Common myeloid progenitor, CD34-positive (primary cell): ENCODE results near the gene STARD13.

Experiments
- CTCF ChIA-PET: fragments of 350-600 bp; sonication (Branson Sonifier 250); formaldehyde crosslinking; loops from one replicate; lab custom pipeline; 2021; ENCODE audit warnings: antibody characterized with exemption; lab: Charles Lee
- POLR2A ChIA-PET: fragments of 350-600 bp; sonication (Branson Sonifier 250); formaldehyde crosslinking; loops from one replicate; lab custom pipeline; 2021; ENCODE audit warnings: antibody characterized with exemption; lab: Charles Lee
- DNase-seq, 3 donors: peaks; one replicate each; pipeline versions ENCODE4 v3.0.0 to v3.0.0-alpha.2; 2013
- H3K27ac ChIP-seq, 2 experiments: 1 replicate in 1 of 2; 2 replicates in 1 of 2; pipeline ENCODE4 v1.7.0; 2013; ENCODE audit warnings: inconsistent platforms in 2 of 2, low read length in 2 of 2, mild to moderate bottlenecking in 2 of 2, low read depth in 1 of 2, moderate library complexity in 1 of 2; ENCODE audit not compliant: severe bottlenecking in 2 of 2, insufficient read depth in 1 of 2, poor library complexity in 1 of 2
- H3K27me3 ChIP-seq, 5 experiments: replicated peaks in 2 of 5; 1 replicate in 3 of 5; 2 replicates in 2 of 5; pipeline versions ENCODE4 v1.6.1 to v1.7.0; 2013; ENCODE audit warnings: low read length in 4 of 5, mild to moderate bottlenecking in 2 of 5, moderate library complexity in 2 of 5, inconsistent platforms in 1 of 5; ENCODE audit not compliant: insufficient read depth in 5 of 5, control insufficient read depth in 4 of 5
- H3K36me3 ChIP-seq, 4 experiments: 1 replicate in 2 of 4; 2 replicates in 2 of 4; pipeline versions ENCODE4 v1.6.1 to v1.7.0; 2013; ENCODE audit warnings: low read length in 3 of 4, control low read depth in 1 of 4, mild to moderate bottlenecking in 1 of 4; ENCODE audit not compliant: control insufficient read depth in 4 of 4, insufficient read depth in 4 of 4
- H3K4me1 ChIP-seq, 4 experiments: 1 replicate in 3 of 4; 2 replicates in 1 of 4; pipeline versions ENCODE4 v1.6.1 to v1.7.1; 2013; ENCODE audit warnings: low read length in 3 of 4, mild to moderate bottlenecking in 3 of 4, control low read depth in 1 of 4, inconsistent platforms in 1 of 4, moderate library complexity in 1 of 4; ENCODE audit not compliant: control insufficient read depth in 4 of 4, insufficient read depth in 4 of 4; ENCODE audit errors: control extremely low read depth in 1 of 4
- H3K4me3 ChIP-seq, 7 experiments: 1 replicate in 4 of 7; 2 replicates in 3 of 7; pipeline versions ENCODE4 v1.5.1 to v1.7.0; 2013; ENCODE audit warnings: mild to moderate bottlenecking in 7 of 7, low read length in 6 of 7, moderate library complexity in 6 of 7, inconsistent platforms in 2 of 7, low read depth in 2 of 7, control low read depth in 1 of 7; ENCODE audit not compliant: insufficient read depth in 4 of 7, control insufficient read depth in 1 of 7; ENCODE audit errors: extremely low read depth in 1 of 7
- H3K9me3 ChIP-seq, 5 experiments: 1 replicate in 4 of 5; 2 replicates in 1 of 5; pipeline versions ENCODE4 v1.6.1 to v1.7.1; 2013; ENCODE audit warnings: low read length in 4 of 5, mild to moderate bottlenecking in 2 of 5, inconsistent platforms in 1 of 5, low read depth in 1 of 5, moderate library complexity in 1 of 5; ENCODE audit not compliant: control insufficient read depth in 4 of 5, insufficient read depth in 2 of 5; ENCODE audit errors: control extremely low read depth in 1 of 5
- WGBS: methylation state at CpG from one replicate; pipeline ENCODE4 v1.1.5; 2013; ENCODE audit not compliant: insufficient coverage; 5-methylcytosine and 5-hydroxymethylcytosine counted together

The STARD13 gene

DNA sequence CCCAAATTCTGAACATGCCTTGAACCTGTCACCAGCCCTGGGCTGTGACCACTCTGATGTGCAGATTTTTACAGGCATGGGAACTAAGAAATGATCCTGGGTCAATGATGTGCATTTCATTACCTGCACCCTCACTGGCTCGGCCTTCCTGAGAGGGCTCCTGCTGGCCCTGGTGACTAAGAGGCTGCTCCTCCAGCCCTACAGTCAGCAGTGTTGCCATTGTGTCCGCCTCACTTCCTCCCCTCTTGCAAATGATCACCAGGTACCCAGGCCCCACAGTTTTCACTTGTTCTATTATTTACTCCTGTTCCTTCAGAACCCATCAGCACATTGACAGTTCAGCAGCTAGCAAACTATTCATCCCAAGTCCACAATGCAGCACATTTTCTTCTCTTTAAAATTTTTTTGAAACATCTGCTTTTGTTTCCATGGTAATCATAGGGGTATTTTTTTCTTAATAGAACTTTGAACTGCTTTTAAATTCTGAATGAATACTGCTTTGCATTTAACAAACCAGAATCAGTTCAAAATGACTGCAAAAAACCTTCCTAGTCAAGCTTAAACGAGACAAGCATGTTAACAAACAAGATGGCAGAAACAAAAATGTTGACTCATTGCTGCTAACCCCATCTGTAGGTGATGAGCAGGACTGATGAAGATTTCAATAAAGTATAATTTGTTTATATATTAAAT is 29.3 kb downstream of the STARD13 start:
- 94% methylated on average over 2 of the region's 3 CpGs for WGBS
- no peak for DNase-seq
- Histone ChIP-seq H3K4me1 (peaks cover 0 to 2% (median under 1%) of the 10 kb centered on the region in 4 experiments), H3K27ac (no peak overlapping the region), H3K27me3 (no peaks in the 10 kb centered on the region), H3K9me3 (no peaks in the 10 kb centered on the region), H3K4me3 (no peak overlapping the region), H3K36me3 (no peaks in the 10 kb centered on the region)
- ChIA-PET POLR2A (no interaction called here), CTCF (no interaction called here)

DNA sequence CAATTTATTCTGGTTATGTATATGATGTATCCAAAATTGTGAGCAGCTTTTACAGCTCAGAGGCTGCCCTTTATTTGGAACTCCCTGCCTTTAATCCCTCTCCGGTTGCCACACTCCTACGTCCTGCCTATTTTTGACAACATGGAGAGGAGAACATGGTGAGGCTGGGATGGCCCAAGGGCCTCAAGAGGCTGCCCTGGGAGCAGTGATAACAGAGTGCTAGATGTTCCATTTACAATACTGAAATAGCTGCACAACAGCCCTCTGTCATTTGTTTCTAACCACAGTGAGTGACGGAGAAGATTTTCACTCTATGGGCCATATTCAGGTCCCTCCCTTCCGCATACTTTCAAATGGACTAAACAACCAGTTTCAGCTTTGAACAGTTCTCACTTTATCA is 33.4 kb downstream of the STARD13 start:
- ChIA-PET CTCF (interaction anchor here (0.6 kb wide), 1 partner anchor 26 kb away, joined by 3 read pairs; no protein-coding TSS in a partner anchor), POLR2A (no interaction called here)
- H3K36me3 ChIP-seq, result no peaks in the 10 kb centered on the region
- no peak overlapping the region for H3K4me3 ChIP-seq
- peaks cover 0 to 9% (median 4%) of the 10 kb centered on the region in 4 experiments for H3K4me1 ChIP-seq
- H3K9me3 ChIP-seq, result no peaks in the 10 kb centered on the region
- WGBS, result 88% methylated on average over 4 of the region's 4 CpGs
- H3K27me3 ChIP-seq, result no peaks in the 10 kb centered on the region
- no peak overlapping the region for H3K27ac ChIP-seq
- no peak for DNase-seq

DNA sequence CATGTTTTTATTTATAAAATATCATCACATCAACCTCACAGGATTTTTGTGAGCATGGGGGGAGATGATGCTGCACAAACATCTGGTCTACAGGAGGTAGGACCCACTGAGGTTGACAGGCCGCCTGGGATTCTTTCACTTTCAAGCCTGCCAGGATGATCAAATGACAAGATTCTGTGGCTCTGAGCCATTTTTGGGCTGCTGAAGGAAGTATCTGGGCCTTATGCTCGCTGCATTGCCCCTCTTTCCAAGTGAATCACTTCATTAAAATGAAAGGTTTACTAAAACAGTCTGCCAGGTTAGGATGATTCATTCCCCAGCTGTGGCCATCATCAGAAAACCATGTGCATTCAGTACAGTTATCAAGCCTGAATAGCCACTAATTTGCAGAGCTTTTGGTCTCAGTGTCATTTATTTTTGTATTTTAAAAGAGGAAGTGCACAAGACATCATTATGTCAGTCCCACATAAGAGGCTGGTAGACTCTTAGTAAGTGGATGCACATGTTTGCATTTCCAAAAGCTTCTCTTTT is 34.4 kb downstream of the STARD13 start:
- POLR2A ChIA-PET, result no interaction called here
- no peaks in the 10 kb centered on the region for H3K9me3 ChIP-seq
- H3K4me3 ChIP-seq, result no peak overlapping the region
- no peak overlapping the region for H3K27ac ChIP-seq
- peaks cover 0 to 9% (median 4%) of the 10 kb centered on the region in 4 experiments for H3K4me1 ChIP-seq
- no peaks in the 10 kb centered on the region for H3K27me3 ChIP-seq
- CTCF ChIA-PET, result no interaction called here
- WGBS, result 56% methylated on average over 2 of the region's 2 CpGs
- H3K36me3 ChIP-seq, result no peaks in the 10 kb centered on the region
- DNase-seq, result peak; percentile 10 to 80 (median 66)

DNA sequence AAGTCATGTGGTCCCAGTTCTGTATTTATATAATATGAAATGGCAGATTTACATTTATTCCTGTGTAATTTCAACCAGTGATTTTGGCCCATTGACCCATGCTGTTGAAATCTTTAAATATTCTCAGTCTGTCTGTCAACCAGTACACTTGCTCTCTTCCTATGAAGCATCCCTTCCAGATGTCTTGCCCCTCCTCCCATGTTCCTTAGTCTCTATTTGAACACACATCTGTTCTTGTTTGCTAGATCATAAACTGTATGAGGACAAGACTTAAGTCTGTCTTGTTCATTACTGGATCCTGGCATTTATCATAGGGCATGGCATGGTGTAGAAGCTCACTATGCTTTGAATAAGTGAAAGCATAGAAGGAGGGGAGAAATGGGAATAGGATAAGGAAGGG is 34.9 kb downstream of the STARD13 start:
- H3K27ac ChIP-seq, result no peak overlapping the region
- H3K27me3 ChIP-seq, result no peaks in the 10 kb centered on the region
- no peak overlapping the region for H3K4me3 ChIP-seq
- DNase-seq, result no peak
- peaks cover 0 to 9% (median 4%) of the 10 kb centered on the region in 4 experiments for H3K4me1 ChIP-seq
- ChIA-PET CTCF (no interaction called here), POLR2A (no interaction called here)
- no peaks in the 10 kb centered on the region for H3K36me3 ChIP-seq
- H3K9me3 ChIP-seq, result no peaks in the 10 kb centered on the region

DNA sequence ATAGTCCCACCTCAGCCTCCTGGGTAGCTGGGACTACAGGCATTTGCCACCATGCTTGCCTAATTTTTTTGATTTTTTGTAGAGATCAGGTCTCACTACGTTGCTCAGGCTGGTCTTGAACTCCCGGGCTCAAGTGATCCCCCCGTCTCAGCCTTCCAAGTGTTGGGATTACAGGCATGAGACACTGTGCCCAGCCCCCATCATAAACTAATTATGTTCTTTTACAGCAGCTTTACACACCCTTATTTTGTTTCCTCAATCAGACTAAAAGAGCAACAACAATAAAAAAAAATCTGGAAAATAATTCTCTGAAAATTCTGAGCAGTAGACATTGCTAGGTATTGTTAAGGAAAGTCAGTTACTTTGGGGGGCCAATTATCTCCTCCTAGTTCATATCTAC is 35.7 kb downstream of the STARD13 start:
- peaks cover 0 to 9% (median 4%) of the 10 kb centered on the region in 4 experiments for H3K4me1 ChIP-seq
- no peak overlapping the region for H3K4me3 ChIP-seq
- CTCF ChIA-PET, result no interaction called here
- H3K27ac ChIP-seq, result no peak overlapping the region
- POLR2A ChIA-PET, result no interaction called here
- WGBS, result 67% methylated on average over 3 of the region's 3 CpGs
- no peaks in the 10 kb centered on the region for H3K36me3 ChIP-seq
- no peak for DNase-seq
- H3K9me3 ChIP-seq, result no peaks in the 10 kb centered on the region
- H3K27me3 ChIP-seq, result no peaks in the 10 kb centered on the region

DNA sequence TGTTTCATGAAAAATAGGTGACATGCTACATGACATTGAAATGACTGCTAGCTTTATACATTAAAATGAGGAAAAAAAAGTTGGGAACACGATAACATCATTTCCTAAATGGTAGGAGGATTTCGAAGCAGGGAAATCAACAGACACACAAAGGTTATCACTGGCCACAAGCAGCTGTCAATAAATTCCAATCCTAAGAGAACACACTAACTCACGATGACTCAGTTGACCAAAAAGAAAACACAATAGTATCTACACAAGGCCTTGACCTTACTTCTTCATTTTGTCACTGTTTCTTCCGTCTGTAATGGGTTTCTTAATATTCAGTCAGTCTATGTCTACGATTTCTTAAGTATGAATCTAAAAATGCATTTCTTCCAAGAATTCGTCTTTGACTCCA is 36.5 kb downstream of the STARD13 start:
- CTCF ChIA-PET, result interaction anchor here (1.2 kb wide), 1 partner anchor 19 kb away, joined by 3 read pairs; no protein-coding TSS in a partner anchor
- POLR2A ChIA-PET, result no interaction called here
- H3K27me3 ChIP-seq, result no peaks in the 10 kb centered on the region
- H3K9me3 ChIP-seq, result no peaks in the 10 kb centered on the region
- H3K27ac ChIP-seq, result no peak overlapping the region
- peaks cover 0 to 9% (median 4%) of the 10 kb centered on the region in 4 experiments for H3K4me1 ChIP-seq
- H3K4me3 ChIP-seq, result no peak overlapping the region
- no peaks in the 10 kb centered on the region for H3K36me3 ChIP-seq
- DNase-seq, result no peak
- 100% methylated on average over 2 of the region's 6 CpGs for WGBS

DNA sequence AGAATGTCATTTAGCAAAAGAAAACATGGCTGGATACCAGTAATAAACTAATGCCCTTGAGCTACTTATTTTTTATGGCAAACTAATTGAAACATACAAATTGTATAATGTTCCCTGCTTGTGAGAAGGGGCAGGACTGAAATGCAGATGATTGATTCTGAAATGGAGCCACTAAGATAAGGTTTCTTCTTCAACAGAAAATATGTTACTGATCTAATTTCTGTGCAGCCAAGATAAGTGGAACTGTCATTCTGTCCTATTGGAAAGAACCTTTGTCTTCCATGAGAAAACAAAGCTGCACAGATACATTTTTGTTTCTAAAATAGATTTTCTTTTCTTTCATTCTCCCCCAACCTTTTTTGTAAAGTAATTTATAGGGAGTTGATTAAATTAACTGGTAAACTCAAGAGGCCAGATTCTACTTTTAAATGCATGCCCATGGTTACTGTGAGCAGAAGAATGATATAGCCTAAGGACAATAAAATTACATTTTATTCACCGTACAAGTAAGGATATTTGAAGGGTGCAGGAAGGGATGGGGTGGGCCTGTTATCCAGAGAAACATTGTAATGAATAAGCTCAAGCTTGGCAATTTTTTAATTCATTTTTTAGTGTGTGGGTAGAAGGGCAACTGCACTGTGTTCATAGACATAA is 39.9 kb downstream of the STARD13 start:
- H3K4me1 ChIP-seq, result peaks cover 0 to 1% (median 0%) of the 10 kb centered on the region in 4 experiments
- no peaks in the 10 kb centered on the region for H3K36me3 ChIP-seq
- POLR2A ChIA-PET, result no interaction called here
- CTCF ChIA-PET, result interaction anchor here (0.9 kb wide), 1 partner anchor 479 kb away, joined by 3 read pairs; no protein-coding TSS in a partner anchor
- H3K27me3 ChIP-seq, result no peaks in the 10 kb centered on the region
- H3K27ac ChIP-seq, result no peak overlapping the region
- peaks cover 0 to 2% (median 0%) of the 10 kb centered on the region in 5 experiments for H3K9me3 ChIP-seq
- no peak for DNase-seq
- H3K4me3 ChIP-seq, result no peak overlapping the region
- no CpG with 5 or more reads among the region's 1 CpG for WGBS
